Endothelial cell of umbilical vein (primary cell): ENCODE data around the gene ADAP1. TPM values are rescaled to one million over a fixed set of nuclear protein-coding genes. Genes with fewer than 3 reads are reported as not detected.

Source experiments
- BruUV-seq: library from RNA; stranded (reverse); fragments of 400-500 nt; replicated peaks from 2 replicates; lab custom pipeline; 2021; lab: Mats Ljungman, UMichigan
- CTCF ChIA-PET: fragments of 300-600, 350-600 bp; sonication (Branson Sonifier 250); formaldehyde crosslinking; loops from one replicate; lab custom pipeline; 2021; ENCODE audit warnings: antibody characterized with exemption, inconsistent platforms; lab: Charles Lee
- POLR2A ChIA-PET: fragments of 300-600, 350-600 bp; sonication (Branson Sonifier 250); formaldehyde crosslinking; loops from one replicate; lab custom pipeline; 2021; ENCODE audit warnings: antibody characterized with exemption, inconsistent platforms; lab: Charles Lee
- DNase-seq: peaks from one replicate; pipeline ENCODE4 v3.0.0-alpha.2; 2011; ENCODE audit warnings: low read depth, low spot score
- FAIRE-seq: peaks from 2 replicates; lab custom pipeline; 2011; peaks lifted over from hg19 to GRCh38; lab: Jason Lieb, UNC
- H2AFZ ChIP-seq: 2 replicates; pipeline ENCODE4 v1.6.0; 2012; ENCODE audit warnings: low read depth, low read length, control low read depth, inconsistent platforms
- H3K27ac ChIP-seq: 2 replicates; pipeline ENCODE4 v1.5.1; 2011; ENCODE audit warnings: low read depth, mild to moderate bottlenecking, control low read depth, low read length, moderate library complexity; ENCODE audit not compliant: insufficient read depth
- H3K27me3 ChIP-seq, 2 experiments: 2 replicates each; pipeline versions ENCODE4 v1.6.0 to v1.6.1; 2011; ENCODE audit warnings: low read length in 2 of 2, mixed read lengths in 1 of 2; ENCODE audit not compliant: control insufficient read depth in 2 of 2, insufficient read depth in 2 of 2
- H3K36me3 ChIP-seq, 2 experiments: 2 replicates in 1 of 2; 3 replicates in 1 of 2; pipeline ENCODE4 v1.5.1; 2011; ENCODE audit warnings: low read length in 2 of 2, mild to moderate bottlenecking in 1 of 2, moderate library complexity in 1 of 2; ENCODE audit not compliant: control insufficient read depth in 2 of 2, insufficient read depth in 2 of 2; ENCODE audit errors: extremely low read depth in 1 of 2
- H3K4me1 ChIP-seq: 3 replicates; pipeline ENCODE4 v1.5.1; 2011; ENCODE audit warnings: mild to moderate bottlenecking, low read length; ENCODE audit not compliant: control insufficient read depth, insufficient read depth; ENCODE audit errors: extremely low read depth
- H3K4me2 ChIP-seq: 2 replicates; pipeline ENCODE4 v1.6.1; 2011; ENCODE audit warnings: low read length, control low read depth, mixed read lengths; ENCODE audit not compliant: insufficient read depth
- H3K4me3 ChIP-seq, 3 experiments: fragments of 200-600 bp in 1 of 3; sonication (generic), shearing (Covaris generic) in 1 of 3; replicated peaks in 1 of 3; 2 replicates each; pipeline ENCODE4 v1.5.1; 2011 to 2016; ENCODE audit warnings: control low read depth in 3 of 3, low read length in 3 of 3, mild to moderate bottlenecking in 2 of 3, inconsistent platforms in 1 of 3, low read depth in 1 of 3, moderate library complexity in 1 of 3; ENCODE audit not compliant: insufficient read depth in 1 of 3
- H3K79me2 ChIP-seq: 2 replicates; pipeline ENCODE4 v1.6.0; 2012; ENCODE audit warnings: low read length, inconsistent platforms; ENCODE audit not compliant: control insufficient read depth, insufficient read depth
- H3K9ac ChIP-seq: replicated peaks from 2 replicates; pipeline ENCODE3; 2011; ENCODE audit warnings: low read length, control low read depth; ENCODE audit not compliant: insufficient read depth; ENCODE audit errors: extremely low read depth
- H3K9me1 ChIP-seq: replicated peaks from 3 replicates; pipeline ENCODE4 v1.6.0; 2011; ENCODE audit warnings: mild to moderate bottlenecking, low read length; ENCODE audit not compliant: control insufficient read depth, insufficient read depth; ENCODE audit errors: extremely low read depth
- H3K9me3 ChIP-seq: replicated peaks from 2 replicates; pipeline ENCODE4 v1.5.1; 2012; ENCODE audit warnings: low read length, inconsistent platforms; ENCODE audit not compliant: control insufficient read depth, insufficient read depth
- H4K20me1 ChIP-seq: replicated peaks from 2 replicates; pipeline ENCODE3; 2011; ENCODE audit warnings: mild to moderate bottlenecking, low read length; ENCODE audit not compliant: control insufficient read depth, insufficient read depth; ENCODE audit errors: extremely low read depth
- CTCF ChIP-seq, 2 donors: IDR thresholded peaks; 1 replicate in 1 of 2; 2 replicates in 1 of 2; pipeline ENCODE4 v1.5.1; 2011; ENCODE audit warnings: low read length in 2 of 2, mild to moderate bottlenecking in 2 of 2, moderate library complexity in 2 of 2, control low read depth in 1 of 2, inconsistent platforms in 1 of 2, low read depth in 1 of 2; ENCODE audit not compliant: insufficient read depth in 1 of 2; ENCODE audit errors: extremely low read depth in 1 of 2
- EZH2 ChIP-seq: IDR thresholded peaks from 2 replicates; pipeline ENCODE4 v1.6.1; 2012; ENCODE audit warnings: borderline replicate concordance, low read depth, mild to moderate bottlenecking, moderate library complexity, low read length, inconsistent platforms; ENCODE audit not compliant: severe bottlenecking
- FOS ChIP-seq: IDR thresholded peaks from 2 replicates; pipeline ENCODE4 v1.6.1; 2011; ENCODE audit warnings: mild to moderate bottlenecking, low read length, moderate library complexity, borderline replicate concordance; ENCODE audit not compliant: insufficient read depth
- GATA2 ChIP-seq: IDR thresholded peaks from 2 replicates; pipeline ENCODE4 v1.7.0; 2011; ENCODE audit warnings: low read depth, mild to moderate bottlenecking, moderate library complexity, mixed read lengths, low read length; ENCODE audit not compliant: insufficient read length, insufficient read depth
- JUN ChIP-seq: IDR thresholded peaks from 2 replicates; pipeline ENCODE4 v1.6.1; 2011; ENCODE audit warnings: borderline replicate concordance, low read depth; ENCODE audit not compliant: insufficient read length, insufficient read depth
- MAX ChIP-seq: IDR thresholded peaks from 2 replicates; pipeline ENCODE4 v1.6.1; 2011; ENCODE audit not compliant: insufficient read depth, insufficient read length
- POLR2A ChIP-seq: IDR thresholded peaks from 2 replicates; pipeline ENCODE4 v1.6.1; 2012; ENCODE audit warnings: low read depth, mild to moderate bottlenecking, control low read depth, low read length
- dilution Hi-C: fragments of 300-500 bp; cut with MboI; formaldehyde crosslinking; loops from one replicate; pipeline ENCODE4 v1.15.0; 2019; ENCODE audit warnings: low sequenced_read_pairs; ENCODE audit not compliant: extremely low pct_ligation_motif_present
- intact Hi-C: fragments of 100-400 bp; cut with micrococcal nuclease; formaldehyde crosslinking; loops from one replicate; pipeline ENCODE4 v1.10.0; 2022
- polyA plus RNA-seq, 4 experiments: library from polyadenylated mRNA; depleted of rRNA in 3 of 4; stranded (reverse) in 3 of 4; unstranded in 1 of 4; fragments of >200 nt; gene quantifications; 2 replicates each; pipeline versions ENCODE4 v1.2.1 to v1.2.3, GENCODE V29; 2011 to 2012; ENCODE audit warnings: missing spikeins in 1 of 4
- total RNA-seq: library from RNA; stranded (reverse); gene quantifications from 2 replicates; pipeline ENCODE4 v1.2.3, GENCODE V29; 2021

Gene ADAP1
- total and polyA plus RNA-seq, 2 donors (not counting 3 experiments of a cell fraction or from before 2014, with no cell fraction given): 0.49 to 0.58 TPM

- Histone ChIP-seq H3K9ac (no peak overlapping the region), H3K36me3 (no peaks in the 10 kb centered on the region), H3K4me2 (no peak overlapping the region), H3K27ac (no peak overlapping the region), H3K9me1 (no peaks in the 10 kb centered on the region), H3K9me3 (no peaks in the 10 kb centered on the region), H3K4me3 (no peak overlapping the region), H3K27me3 (no peaks in the 10 kb centered on the region), H2AFZ (no peak overlapping the region), H3K4me1 (peaks cover 2% of the 10 kb centered on the region), H3K79me2 (no peaks in the 10 kb centered on the region), H4K20me1 (no peaks in the 10 kb centered on the region)
- no peak for DNase-seq
- TF ChIP-seq CTCF (IDR thresholded peaks at IDR 0.05; ENCODE audit: extremely low read depth in 1 of 2, insufficient read depth in 1 of 2, low read depth in 1 of 2, low read length in 2 of 2) (no peak), EZH2 (no peak), GATA2 (no peak)
- no peak for FAIRE-seq
- dilution Hi-C loops (no loop called here), intact Hi-C loops (no loop called here)
- CTCF ChIA-PET: interaction anchor here (1.5 kb wide), 1 partner anchor 193 kb away, joined by 3 read pairs; no protein-coding TSS in a partner anchor
- no TSS peak for BruUV-seq
- POLR2A ChIA-PET: no interaction called here
These were observed 29.2 kb upstream of the ADAP1 start for GRCh38 chr7:983616-984071.

- H2AFZ ChIP-seq: no peak within 1 kb of the TSS
- intact Hi-C loops: no loop called here
- no peak for DNase-seq
- H3K27me3 ChIP-seq: no peaks in the 10 kb centered on the region
- H4K20me1 ChIP-seq: no peaks in the 10 kb centered on the region
- no peaks in the 10 kb centered on the region for H3K9me1 ChIP-seq
- no peak within 1 kb of the TSS for H3K9ac ChIP-seq
- no peaks in the 10 kb centered on the region for H3K4me1 ChIP-seq
- no peaks in the 10 kb centered on the region for H3K9me3 ChIP-seq
- CTCF ChIA-PET: interaction anchor here (0.6 to 1.5 kb wide), 3 partner anchors 10 to 85 kb away, joined by 3 to 5 read pairs (median 4); no protein-coding TSS in a partner anchor
- no peak within 1 kb of the TSS for H3K4me3 ChIP-seq
- H3K36me3 ChIP-seq: no peaks in the 10 kb centered on the region
- no peaks in the 10 kb centered on the region for H3K79me2 ChIP-seq
- no peak within 1 kb of the TSS for H3K4me2 ChIP-seq
- POLR2A ChIA-PET: interaction anchor here (0.6 kb wide), 1 partner anchor 13 kb away, joined by 4 read pairs; no protein-coding TSS in a partner anchor
- TF ChIP-seq JUN (no peak), EZH2 (no peak), MAX (no peak), CTCF (IDR thresholded peaks at IDR 0.05; ENCODE audit: extremely low read depth in 1 of 2, insufficient read depth in 1 of 2, low read depth in 1 of 2, low read length in 2 of 2) (no peak), FOS (no peak), POLR2A (no peak)
- no peak within 1 kb of the TSS for H3K27ac ChIP-seq
- BruUV-seq: no TSS peak
- FAIRE-seq: no peak
- dilution Hi-C loops: no loop called here
These were observed 28.6 kb upstream of the ADAP1 start, which contains the start of gene CYP2W1 for GRCh38 chr7:983004-983615. CYP2W1 (plus strand) TSS chr7:983181; CDS start chr7:983212, 31 bp downstream.
